Spinal cord (tissue), 4 donors: Measurements from ENCODE around the gene SUN5. TPM values are rescaled to one million over a fixed set of nuclear protein-coding genes. Genes with fewer than 3 reads are reported as not detected.

Source experiments
- polyA plus RNA-seq, 2 donors: library from polyadenylated mRNA; unstranded; fragments of 120-200 nt; gene quantifications; one replicate each; pipeline ENCODE4 v1.2.1, GENCODE V29; 2013; ENCODE audit not compliant: insufficient read length in 2 of 2
- total RNA-seq, 2 donors: library from RNA; depleted of rRNA in 1 of 2; stranded (reverse); fragments of 120-200 nt in 1 of 2; fragments of >200 nt in 1 of 2; gene quantifications; one replicate each; pipeline versions ENCODE4 v1.2.3 to v1.2.4, GENCODE V29; 2013 to 2014

The SUN5 gene
- total and polyA plus RNA-seq, 4 donors, result not detected

Other genes starting within 250 kb of the SUN5 start
- 1 to 10 TPM; 2.6 to 3.3 TPM for gene DNMT3B, start 242.0 kb downstream of the SUN5 start, total RNA-seq
- gene DNMT3B, start 242.0 kb downstream of the SUN5 start, polyA plus RNA-seq, result 1 to 10 TPM; 5.2 to 5.9 TPM
- gene MAPRE1, start 184.5 kb downstream of the SUN5 start, total RNA-seq, result 100 to 1,000 TPM in 1 of 2 donors, 10 to 100 TPM in 1; 99.1 to 123 TPM
- gene MAPRE1, start 184.5 kb downstream of the SUN5 start, polyA plus RNA-seq, result 100 to 1,000 TPM; 124 to 151 TPM
- under 1 TPM; 0.10 to 0.22 TPM for gene EFCAB8, start 145.5 kb downstream of the SUN5 start, total RNA-seq
- under 1 TPM; 0.17 to 0.36 TPM for gene EFCAB8, start 145.5 kb downstream of the SUN5 start, polyA plus RNA-seq
- under 1 TPM in 1 of 2 donors, not detected in 1; 0.11 TPM for gene BPIFB2, start 3.3 kb upstream of the SUN5 start, total RNA-seq
- gene BPIFB2, start 3.3 kb upstream of the SUN5 start, polyA plus RNA-seq, result not detected
- gene BPIFB6, start 27.2 kb upstream of the SUN5 start, total RNA-seq, result not detected
- gene BPIFB6, start 27.2 kb upstream of the SUN5 start, polyA plus RNA-seq, result not detected
- under 1 TPM in 1 of 2 donors, not detected in 1; 0.17 TPM for gene BPIFB3, start 49.5 kb upstream of the SUN5 start, total RNA-seq
- gene BPIFB3, start 49.5 kb upstream of the SUN5 start, polyA plus RNA-seq, result not detected
- under 1 TPM in 1 of 2 donors, not detected in 1; 0.44 TPM for gene BPIFB4, start 75.2 kb upstream of the SUN5 start, total RNA-seq
- under 1 TPM; 0.24 to 0.32 TPM for gene BPIFB4, start 75.2 kb upstream of the SUN5 start, polyA plus RNA-seq
- gene BPIFA2, start 163.7 kb upstream of the SUN5 start, total RNA-seq, result under 1 TPM in 1 of 2 donors, not detected in 1; 0.11 TPM
- under 1 TPM in 1 of 2 donors, not detected in 1; 0.15 TPM for gene BPIFA2, start 163.7 kb upstream of the SUN5 start, polyA plus RNA-seq
- not detected for gene BPIFA3, start 212.9 kb upstream of the SUN5 start, total RNA-seq
- not detected for gene BPIFA3, start 212.9 kb upstream of the SUN5 start, polyA plus RNA-seq
- not detected for gene BPIFA1, start 231.6 kb upstream of the SUN5 start, total RNA-seq
- gene BPIFA1, start 231.6 kb upstream of the SUN5 start, polyA plus RNA-seq, result not detected